Neuron (in vitro differentiated cells): ENCODE results near the gene PLCXD3.

Experiments used
- H2AFZ ChIP-seq: one replicate; pipeline ENCODE4 v1.6.1; 2013; ENCODE audit warnings: low read depth, mild to moderate bottlenecking, inconsistent platforms, low read length, moderate library complexity
- H3K27me3 ChIP-seq: one replicate; pipeline ENCODE4 v1.6.1; 2013; ENCODE audit warnings: low read length; ENCODE audit not compliant: insufficient read depth
- H3K36me3 ChIP-seq: one replicate; pipeline ENCODE4 v1.6.1; 2013; ENCODE audit warnings: low read length; ENCODE audit not compliant: insufficient read depth
- H3K4me1 ChIP-seq: one replicate; pipeline ENCODE4 v1.6.1; 2013; ENCODE audit warnings: low read length; ENCODE audit not compliant: insufficient read depth
- H3K4me3 ChIP-seq: 2 replicates; pipeline ENCODE4 v1.5.1; 2013; ENCODE audit warnings: mild to moderate bottlenecking, low read length, moderate library complexity
- H3K9me3 ChIP-seq: one replicate; pipeline ENCODE4 v1.6.1; 2013; ENCODE audit warnings: low read length

The PLCXD3 gene

DNA sequence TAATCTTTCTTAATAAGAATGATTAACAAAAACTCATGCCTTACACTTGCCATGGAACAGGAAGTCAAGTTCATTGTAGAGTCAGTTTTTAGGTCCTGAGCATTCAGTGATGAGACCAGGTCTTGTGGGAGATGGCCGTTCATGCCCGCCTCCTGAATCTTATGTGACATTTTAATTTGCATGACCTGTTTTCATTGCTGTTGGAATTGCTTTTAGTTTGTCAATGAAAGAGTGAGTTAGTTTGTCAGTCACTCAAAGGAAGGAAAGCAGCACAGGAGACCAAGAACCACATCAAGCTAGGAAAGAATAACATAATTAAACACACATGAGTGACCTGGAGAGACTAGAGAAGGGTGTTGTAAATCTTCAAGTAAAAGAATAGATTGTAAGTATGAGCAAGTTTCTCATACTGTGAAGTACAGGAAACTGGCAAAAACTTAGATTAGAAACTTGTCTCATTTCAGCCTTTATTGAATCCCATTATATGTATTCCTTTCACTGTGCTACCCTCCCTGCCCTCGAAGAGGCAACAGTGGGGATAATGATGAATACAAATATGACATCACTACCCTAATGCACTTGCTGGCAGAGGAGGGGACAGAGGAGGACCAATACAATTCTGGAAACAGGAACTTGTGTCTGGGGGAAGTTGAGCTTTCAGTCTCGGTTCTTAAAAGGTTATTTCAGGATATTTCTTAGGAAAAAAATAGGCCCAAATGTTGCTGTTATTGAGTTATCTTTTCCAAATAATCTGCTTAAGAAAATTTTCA lies 232.7 kb downstream of the PLCXD3 start:
- no peaks in the 10 kb centered on the region for H3K9me3 ChIP-seq
- no peaks in the 10 kb centered on the region for H3K36me3 ChIP-seq
- H2AFZ ChIP-seq = peak overlapping the region; percentile 22
- peaks cover 5% of the 10 kb centered on the region for H3K4me1 ChIP-seq
- H3K4me3 ChIP-seq = no peak overlapping the region
- no peaks in the 10 kb centered on the region for H3K27me3 ChIP-seq

DNA sequence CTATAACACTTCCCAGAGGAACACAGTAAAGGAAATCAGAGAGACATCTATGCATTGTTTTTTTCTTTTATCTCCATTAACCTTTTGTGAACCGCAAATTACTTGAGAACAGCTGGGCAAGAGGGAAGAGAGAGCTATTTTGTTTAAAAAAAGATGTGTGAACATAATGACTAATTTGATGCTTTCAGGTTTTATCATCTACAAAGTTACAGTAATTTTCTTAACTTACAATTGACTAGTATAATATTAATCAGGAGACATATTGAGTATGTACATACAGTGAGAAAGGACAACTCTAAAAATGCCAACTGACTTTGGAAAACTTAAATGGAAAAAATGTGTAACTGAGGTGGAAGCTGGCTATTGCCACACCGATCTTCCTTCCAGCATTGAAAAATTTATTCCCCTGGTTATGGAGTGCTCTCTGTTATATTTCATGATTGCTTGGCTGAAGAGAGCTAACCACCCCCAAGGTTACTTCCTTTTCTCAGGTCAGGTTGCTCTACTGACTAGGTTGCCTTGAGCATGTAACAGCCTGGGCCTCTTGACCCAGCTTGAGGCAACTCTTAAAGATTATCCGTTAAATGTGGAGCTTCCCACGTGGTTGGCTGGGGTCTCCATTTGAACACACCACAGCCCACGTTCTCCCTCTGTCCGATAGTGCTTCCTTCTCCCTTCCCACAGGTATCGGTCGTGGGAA lies 234.4 kb downstream of the PLCXD3 start:
- Histone ChIP-seq H3K4me3 (no peak overlapping the region), H3K36me3 (no peaks in the 10 kb centered on the region), H3K4me1 (peaks cover 5% of the 10 kb centered on the region), H3K27me3 (no peaks in the 10 kb centered on the region), H3K9me3 (no peaks in the 10 kb centered on the region), H2AFZ (no peak overlapping the region)

DNA sequence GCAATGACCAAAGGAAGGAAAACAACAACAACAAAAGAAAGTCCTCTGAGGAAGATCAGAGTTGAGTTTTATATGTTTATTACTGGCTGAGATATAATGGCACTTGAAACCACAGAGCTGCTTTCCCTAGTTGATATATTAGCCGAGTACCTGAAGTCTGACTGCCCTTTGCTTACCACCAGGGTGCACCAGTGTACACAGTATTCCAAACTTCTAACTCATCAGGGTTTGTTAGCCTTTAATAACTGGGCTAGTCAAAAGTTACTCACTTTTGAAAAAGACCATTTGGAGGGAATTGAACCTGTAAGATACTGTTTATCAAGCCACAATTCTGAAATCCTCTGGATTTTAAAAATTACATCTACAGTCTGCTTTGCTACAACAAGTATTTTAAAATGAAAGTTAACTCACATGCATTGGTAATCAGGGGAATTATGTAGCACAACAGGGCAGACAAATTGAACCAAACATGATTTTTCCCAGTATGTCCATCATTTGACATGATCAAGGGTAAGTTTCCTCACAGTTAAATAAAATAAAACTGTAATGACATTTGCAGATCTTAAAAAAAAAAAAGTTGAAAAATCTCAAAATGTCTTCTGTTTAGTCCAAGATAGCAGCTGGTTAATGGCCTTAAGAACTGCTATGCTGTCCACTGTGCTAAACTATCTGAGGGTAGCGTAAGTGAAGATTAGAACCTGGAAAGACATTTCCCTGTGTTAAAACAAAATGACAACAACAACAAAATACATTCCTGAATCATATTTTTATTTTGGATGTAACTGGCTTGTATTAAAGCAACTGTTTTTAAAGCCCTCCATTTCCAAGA lies 239.8 kb downstream of the PLCXD3 start:
- Histone ChIP-seq H3K4me3 (no peak overlapping the region), H2AFZ (no peak overlapping the region), H3K36me3 (no peaks in the 10 kb centered on the region), H3K9me3 (no peaks in the 10 kb centered on the region), H3K27me3 (no peaks in the 10 kb centered on the region), H3K4me1 (no peaks in the 10 kb centered on the region)

DNA sequence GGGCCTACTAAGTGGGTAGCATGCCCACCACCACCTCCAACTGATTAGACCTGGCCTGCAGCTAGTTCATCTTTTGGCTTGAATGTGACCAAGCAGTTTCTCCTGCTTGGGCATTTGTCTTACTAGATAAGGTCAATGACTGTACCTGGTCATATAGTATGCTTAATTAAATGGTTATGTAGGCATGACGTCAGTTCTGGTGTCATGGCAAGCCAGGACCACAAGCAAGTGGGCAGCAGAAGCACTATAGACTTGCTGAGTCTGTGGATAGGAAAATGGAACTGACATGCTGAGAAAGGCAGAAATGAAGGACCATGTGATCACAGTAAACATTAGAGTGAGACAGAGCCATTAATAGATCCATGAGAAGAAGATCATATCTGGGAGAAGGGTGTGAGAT lies 241.5 kb downstream of the PLCXD3 start:
- Histone ChIP-seq H3K36me3 (no peaks in the 10 kb centered on the region), H3K27me3 (no peaks in the 10 kb centered on the region), H3K4me3 (no peak overlapping the region), H2AFZ (no peak overlapping the region), H3K4me1 (no peaks in the 10 kb centered on the region), H3K9me3 (no peaks in the 10 kb centered on the region)

DNA sequence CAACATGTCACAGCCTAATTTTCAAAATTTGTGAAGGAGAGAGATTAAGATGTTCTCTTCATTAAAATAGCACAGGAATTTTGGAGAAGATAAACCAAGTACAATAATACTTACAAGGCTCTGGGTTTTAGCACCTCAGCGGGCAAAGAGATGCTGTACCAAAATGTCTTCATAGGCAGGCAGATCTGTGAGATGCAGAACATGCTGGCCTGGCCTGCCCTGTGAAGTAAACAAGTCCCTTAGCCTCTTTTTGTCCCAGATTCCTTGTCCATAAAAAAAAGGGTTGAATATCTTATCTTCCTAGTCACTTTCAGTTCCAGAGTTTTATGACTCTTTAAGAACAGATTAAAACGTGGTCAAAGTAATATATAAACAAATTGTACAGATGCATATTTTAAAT lies 244.0 kb downstream of the PLCXD3 start:
- peaks cover 2% of the 10 kb centered on the region for H3K27me3 ChIP-seq

DNA sequence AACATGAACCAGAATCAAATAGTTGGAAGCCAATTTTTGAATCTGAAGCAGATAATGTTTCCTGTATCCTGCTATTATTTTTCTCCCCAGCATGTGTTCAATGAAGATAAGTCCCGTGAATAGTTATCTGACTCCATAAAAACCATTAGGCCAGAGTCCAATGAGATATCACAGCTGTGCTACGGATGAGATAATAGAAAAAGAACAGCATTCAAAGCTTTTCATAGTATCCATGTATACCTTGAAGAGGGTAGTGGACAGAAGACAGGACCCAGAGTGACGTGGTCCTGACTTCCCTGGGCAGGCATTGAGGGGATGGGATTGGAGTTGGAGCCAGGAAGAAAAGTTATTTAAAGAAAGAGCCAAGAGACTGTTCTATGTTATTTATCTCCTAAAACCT lies 246.4 kb downstream of the PLCXD3 start:
- H3K9me3 ChIP-seq = no peaks in the 10 kb centered on the region
- no peaks in the 10 kb centered on the region for H3K4me1 ChIP-seq
- no peak overlapping the region for H3K4me3 ChIP-seq
- no peaks in the 10 kb centered on the region for H3K36me3 ChIP-seq
- H2AFZ ChIP-seq = no peak overlapping the region
- peaks cover 2% of the 10 kb centered on the region for H3K27me3 ChIP-seq

More for the DNA sequence above, 244.0 kb downstream of the PLCXD3 start:
- Histone ChIP-seq H3K36me3 (no peaks in the 10 kb centered on the region), H3K4me1 (no peaks in the 10 kb centered on the region), H3K4me3 (no peak overlapping the region), H2AFZ (no peak overlapping the region), H3K9me3 (no peaks in the 10 kb centered on the region)

DNA sequence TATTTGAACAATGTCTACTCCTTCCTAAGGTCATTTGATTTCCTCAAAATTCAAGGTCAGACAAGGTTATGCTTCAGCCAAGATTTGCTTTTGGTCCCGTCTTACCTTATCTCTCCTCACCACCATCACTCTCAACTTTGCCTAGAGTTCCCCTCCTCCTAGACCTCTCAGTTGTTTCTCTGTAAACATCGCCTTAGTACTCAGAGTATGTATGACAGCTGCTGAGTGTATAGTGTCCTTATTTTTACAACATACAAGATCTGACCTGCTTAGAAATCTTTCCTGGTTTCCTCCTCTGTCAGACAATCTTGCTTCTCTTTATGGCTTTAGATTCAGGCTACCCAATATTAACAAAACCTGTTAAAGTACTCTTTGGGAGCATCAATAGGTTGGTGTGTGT lies 247.1 kb downstream of the PLCXD3 start:
- no peaks in the 10 kb centered on the region for H3K36me3 ChIP-seq
- H3K27me3 ChIP-seq = peaks cover 2% of the 10 kb centered on the region
- no peaks in the 10 kb centered on the region for H3K4me1 ChIP-seq
- no peak overlapping the region for H2AFZ ChIP-seq
- no peak overlapping the region for H3K4me3 ChIP-seq
- no peaks in the 10 kb centered on the region for H3K9me3 ChIP-seq
